ENCODE data around the gene C12orf60.

C12orf60 gene

GRCh38 chr12:14776236-14776961, 27.1 kb upstream of the C12orf60 start:
- no peak for DNase-seq (ENCODE audit: low read depth)

GRCh38 chr12:14777271-14777670, 26.2 kb upstream of the C12orf60 start:
- no peak for DNase-seq (ENCODE audit: low read depth)

- no peak for DNase-seq (ENCODE audit: low read depth)
These were observed 23.6 kb upstream of the C12orf60 start for GRCh38 chr12:14779834-14780233.

GRCh38 chr12:14780859-14781258, 22.6 kb upstream of the C12orf60 start:
- no peak for DNase-seq (ENCODE audit: low read depth)

GRCh38 chr12:14781563-14781962, 21.9 kb upstream of the C12orf60 start:
- no peak for DNase-seq (ENCODE audit: low read depth)

- no peak for DNase-seq (ENCODE audit: low read depth)
These were observed 20.7 kb upstream of the C12orf60 start for GRCh38 chr12:14782756-14783155.

- DNase-seq (ENCODE audit: low read depth), result no peak
These were observed 19.0 kb upstream of the C12orf60 start for GRCh38 chr12:14784471-14784870.

GRCh38 chr12:14785568-14785967, 17.9 kb upstream of the C12orf60 start:
- DNase-seq (ENCODE audit: low read depth), result no peak

- no peak for DNase-seq (ENCODE audit: low read depth)
These were observed 8.4 kb upstream of the C12orf60 start for GRCh38 chr12:14795028-14795448.

GRCh38 chr12:14802247-14802646, 1.2 kb upstream of the C12orf60 start:
- no peak for DNase-seq (ENCODE audit: low read depth)

GRCh38 chr12:14802721-14803010, 804 bp upstream of the C12orf60 start:
- no peak for DNase-seq (ENCODE audit: low read depth)

- DNase-seq (ENCODE audit: low read depth), result no peak
These were observed 325 bp downstream of the C12orf60 start for GRCh38 chr12:14803830-14804160.

GRCh38 chr12:14810167-14810952, 6.9 kb downstream of the C12orf60 start:
- no peak for DNase-seq (ENCODE audit: low read depth)

GRCh38 chr12:14810953-14811483, 7.5 kb downstream of the C12orf60 start:
- DNase-seq (ENCODE audit: low read depth), result no peak

- DNase-seq (ENCODE audit: low read depth), result no peak
These were observed 8.0 kb downstream of the C12orf60 start for GRCh38 chr12:14811486-14811885.

- no peak for DNase-seq (ENCODE audit: low read depth)
These were observed 10.5 kb downstream of the C12orf60 start, which contains the start of gene SMCO3 for GRCh38 chr12:14814014-14814413. Gene SMCO3 (minus strand): TSS chr12:14814182. CDS start chr12:14806680, 7,502 bp downstream.

- no peak for DNase-seq (ENCODE audit: low read depth)
These were observed 20.7 kb downstream of the C12orf60 start for GRCh38 chr12:14824012-14824634.

GRCh38 chr12:14825256-14825655, 21.8 kb downstream of the C12orf60 start:
- no peak for DNase-seq (ENCODE audit: low read depth)

- DNase-seq (ENCODE audit: low read depth), result no peak
These were observed 23.0 kb downstream of the C12orf60 start for GRCh38 chr12:14826491-14826890.

- DNase-seq (ENCODE audit: low read depth), result no peak
These were observed 23.6 kb downstream of the C12orf60 start for GRCh38 chr12:14827043-14827442.

- no peak for DNase-seq (ENCODE audit: low read depth)
These were observed 25.4 kb downstream of the C12orf60 start for GRCh38 chr12:14828892-14829291.

GRCh38 chr12:14833336-14833735, 29.9 kb downstream of the C12orf60 start:
- DNase-seq (ENCODE audit: low read depth), result no peak

GRCh38 chr12:14833952-14834351, 30.5 kb downstream of the C12orf60 start:
- no peak for DNase-seq (ENCODE audit: low read depth)

All from stimulated activated CD8-positive, alpha-beta memory T cell treated with anti-CD3 and anti-CD28 coated beads, Interleukin-15, amount 100 ng/mL, for 1 hour (primary cell).